Breast epithelium (tissue), 3 donors: Measurements from ENCODE around the gene CHRNA9.

Experiments
- POLR2A ChIP-seq: fragments of 450-650 bp; IDR thresholded peaks from one replicate; pipeline ENCODE4 v1.6.1; 2016; ENCODE audit warnings: antibody characterized with exemption, mild to moderate bottlenecking, moderate library complexity
- TF ChIP-seq, protein P1 (sequence below), 3 donors: fragments of 450-650 bp; IDR thresholded peaks; one replicate each; pipeline ENCODE4 v1.5.1; 2016 to 2017; ENCODE audit warnings: antibody characterized with exemption in 3 of 3, mild to moderate bottlenecking in 3 of 3, moderate library complexity in 3 of 3

DNA sequence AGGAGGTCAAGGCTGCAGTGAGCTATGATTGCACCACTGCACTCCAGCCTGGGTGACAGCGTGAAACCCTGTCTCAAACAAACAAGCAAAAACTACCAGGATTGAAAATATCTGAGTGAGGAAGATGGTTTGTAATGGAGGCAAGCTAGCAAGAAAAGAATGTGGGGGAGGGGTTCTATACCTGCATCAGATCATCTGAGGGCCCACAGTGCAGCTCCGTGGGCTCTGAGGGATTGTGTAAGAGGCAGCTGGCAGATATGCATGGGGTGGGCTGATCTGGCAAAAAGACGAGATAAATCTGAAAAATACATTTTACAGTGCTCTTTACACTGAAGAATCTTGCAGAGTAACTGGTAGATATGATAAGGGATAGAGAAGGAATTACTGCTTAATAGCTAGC, 28.9 kb upstream of the CHRNA9 start:
- TF ChIP-seq POLR2A: no peak
- TF ChIP-seq, protein P1, sequence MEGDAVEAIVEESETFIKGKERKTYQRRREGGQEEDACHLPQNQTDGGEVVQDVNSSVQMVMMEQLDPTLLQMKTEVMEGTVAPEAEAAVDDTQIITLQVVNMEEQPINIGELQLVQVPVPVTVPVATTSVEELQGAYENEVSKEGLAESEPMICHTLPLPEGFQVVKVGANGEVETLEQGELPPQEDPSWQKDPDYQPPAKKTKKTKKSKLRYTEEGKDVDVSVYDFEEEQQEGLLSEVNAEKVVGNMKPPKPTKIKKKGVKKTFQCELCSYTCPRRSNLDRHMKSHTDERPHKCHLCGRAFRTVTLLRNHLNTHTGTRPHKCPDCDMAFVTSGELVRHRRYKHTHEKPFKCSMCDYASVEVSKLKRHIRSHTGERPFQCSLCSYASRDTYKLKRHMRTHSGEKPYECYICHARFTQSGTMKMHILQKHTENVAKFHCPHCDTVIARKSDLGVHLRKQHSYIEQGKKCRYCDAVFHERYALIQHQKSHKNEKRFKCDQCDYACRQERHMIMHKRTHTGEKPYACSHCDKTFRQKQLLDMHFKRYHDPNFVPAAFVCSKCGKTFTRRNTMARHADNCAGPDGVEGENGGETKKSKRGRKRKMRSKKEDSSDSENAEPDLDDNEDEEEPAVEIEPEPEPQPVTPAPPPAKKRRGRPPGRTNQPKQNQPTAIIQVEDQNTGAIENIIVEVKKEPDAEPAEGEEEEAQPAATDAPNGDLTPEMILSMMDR (IDR thresholded peaks at IDR 0.05): no peak
